Smooth muscle cell (in vitro differentiated cells): ENCODE measurements around the gene OPN3. TPM values are rescaled to one million over a fixed set of nuclear protein-coding genes. Genes with fewer than 3 reads are reported as not detected.

Source experiments
- DNase-seq: peaks from one replicate; lab custom pipeline; 2025; ENCODE audit not compliant: unreplicated experiment; lab: John Stamatoyannopoulos, UW
- H2AFZ ChIP-seq: fragments of 200-600 bp; sonication (generic); 2 replicates; pipeline ENCODE4 v1.6.0; 2016; ENCODE audit warnings: antibody characterized with exemption, low read depth, mild to moderate bottlenecking
- H3F3A ChIP-seq: fragments of 200-600 bp; sonication (generic); 2 replicates; pipeline ENCODE4 v1.6.0; 2017; ENCODE audit warnings: antibody characterized with exemption, low read depth
- H3K27ac ChIP-seq: fragments of 200-600 bp; sonication (generic); 2 replicates; pipeline ENCODE4 v1.5.1; 2016; ENCODE audit warnings: low read depth, mild to moderate bottlenecking
- H3K27me3 ChIP-seq: fragments of 200-600 bp; sonication (generic); 2 replicates; pipeline ENCODE4 v1.6.1; 2016; ENCODE audit warnings: low read depth, mild to moderate bottlenecking
- H3K36me3 ChIP-seq: fragments of 200-600 bp; sonication (generic); 2 replicates; pipeline ENCODE4 v1.5.1; 2016; ENCODE audit warnings: low read depth
- H3K4me1 ChIP-seq: fragments of 200-600 bp; sonication (generic); 2 replicates; pipeline ENCODE4 v1.5.1; 2016; ENCODE audit warnings: low read depth
- H3K4me2 ChIP-seq: fragments of 200-600 bp; sonication (generic); 2 replicates; pipeline ENCODE4 v1.6.0; 2016; ENCODE audit warnings: mild to moderate bottlenecking
- H3K4me3 ChIP-seq: fragments of 200-600 bp; sonication (generic); 2 replicates; pipeline ENCODE4 v1.5.1; 2016; ENCODE audit warnings: mild to moderate bottlenecking
- H3K79me2 ChIP-seq: fragments of 200-600 bp; sonication (generic); 2 replicates; pipeline ENCODE4 v1.6.0; 2016; ENCODE audit warnings: low read depth, mild to moderate bottlenecking
- H3K9ac ChIP-seq: fragments of 200-600 bp; sonication (generic); 2 replicates; pipeline ENCODE4 v1.6.0; 2016; ENCODE audit warnings: low read depth
- H3K9me3 ChIP-seq: fragments of 200-600 bp; sonication (generic); replicated peaks from 2 replicates; pipeline ENCODE4 v1.5.1; 2016; ENCODE audit warnings: low read depth
- H4K20me1 ChIP-seq: fragments of 200-600 bp; sonication (generic); 2 replicates; pipeline ENCODE4 v1.6.0; 2016; ENCODE audit warnings: low read depth
- CTCF ChIP-seq: fragments of 200-600 bp; sonication (generic); IDR thresholded peaks from 2 replicates; pipeline ENCODE4 v1.5.1; 2017; ENCODE audit warnings: borderline replicate concordance, mild to moderate bottlenecking, antibody characterized with exemption; ENCODE audit not compliant: insufficient read depth, poor library complexity, severe bottlenecking
- WGBS: methylation state at CpG from one replicate; pipeline ENCODE4 v1.1.7; 2016; ENCODE audit warnings: low lambda C conversion rate; 5-methylcytosine and 5-hydroxymethylcytosine counted together
- polyA plus RNA-seq: library from polyadenylated mRNA; unstranded; fragments of >200 nt; fragmentation: Nextera tagmentation; extraction: Ambion mirVana; gene quantifications from 2 replicates; pipeline ENCODE4 v1.2.1, GENCODE V29; 2016
- total RNA-seq: library from RNA; depleted of rRNA; stranded (reverse); fragments of >200 nt; gene quantifications from 2 replicates; pipeline ENCODE4 v1.2.3, GENCODE V29; 2014

The OPN3 gene
- total and polyA plus RNA-seq, 2 experiments from 2014 or later, result 24.8 to 33.0 TPM

GRCh38 chr1:241630476-241630875 lies 9.7 kb downstream of the OPN3 start:
- WGBS, result 74% methylated on average over 1 of the region's 1 CpG
- H3K4me1 ChIP-seq, result no peaks in the 10 kb centered on the region

GRCh38 chr1:241630005-241630404 lies 10.2 kb downstream of the OPN3 start:
- DNase-seq, result no peak
- Histone ChIP-seq H2AFZ (no peak overlapping the region), H3K9me3 (no peaks in the 10 kb centered on the region), H4K20me1 (peaks cover 7% of the 10 kb centered on the region), H3K9ac (no peak overlapping the region), H3K27me3 (no peaks in the 10 kb centered on the region), H3K36me3 (no peaks in the 10 kb centered on the region), H3K79me2 (peaks cover 23% of the 10 kb centered on the region), H3K4me2 (no peak overlapping the region), H3K4me3 (no peak overlapping the region), H3K27ac (no peak overlapping the region), H3K4me1 (no peaks in the 10 kb centered on the region), H3F3A (no peaks in the 10 kb centered on the region)
- TF ChIP-seq CTCF, result no peak

More at GRCh38 chr1:241630476-241630875, 9.7 kb downstream of the OPN3 start:
- TF ChIP-seq CTCF, result no peak
- no peak overlapping the region for H3K9ac ChIP-seq
- no peaks in the 10 kb centered on the region for H3K27me3 ChIP-seq
- H3K36me3 ChIP-seq, result no peaks in the 10 kb centered on the region
- no peak overlapping the region for H3K4me3 ChIP-seq
- peaks cover 28% of the 10 kb centered on the region for H3K79me2 ChIP-seq
- H3K4me2 ChIP-seq, result no peak overlapping the region
- H3F3A ChIP-seq, result no peaks in the 10 kb centered on the region
- no peak overlapping the region for H3K27ac ChIP-seq
- no peaks in the 10 kb centered on the region for H3K9me3 ChIP-seq
- no peak for DNase-seq
- no peak overlapping the region for H2AFZ ChIP-seq
- H4K20me1 ChIP-seq, result peaks cover 7% of the 10 kb centered on the region

- H3K4me3 ChIP-seq, result no peak overlapping the region
- no peaks in the 10 kb centered on the region for H3K36me3 ChIP-seq
- no peaks in the 10 kb centered on the region for H3K27me3 ChIP-seq
- no peaks in the 10 kb centered on the region for H3F3A ChIP-seq
- H3K4me1 ChIP-seq, result no peaks in the 10 kb centered on the region
- H3K27ac ChIP-seq, result no peak overlapping the region
- no peaks in the 10 kb centered on the region for H4K20me1 ChIP-seq
- H3K9ac ChIP-seq, result no peak overlapping the region
- DNase-seq, result no peak
- WGBS, result 83% methylated on average over 9 of the region's 9 CpGs
- H3K9me3 ChIP-seq, result no peaks in the 10 kb centered on the region
- H3K4me2 ChIP-seq, result no peak overlapping the region
- H2AFZ ChIP-seq, result no peak overlapping the region
- H3K79me2 ChIP-seq, result peaks cover 6% of the 10 kb centered on the region
- peak; percentile 54 for TF ChIP-seq CTCF
These were observed 12.5 kb downstream of the OPN3 start for GRCh38 chr1:241627453-241628259.

GRCh38 chr1:241624935-241625334 lies 15.2 kb downstream of the OPN3 start:
- H3K27ac ChIP-seq, result no peak overlapping the region
- no peak for DNase-seq
- no peaks in the 10 kb centered on the region for H4K20me1 ChIP-seq
- no peaks in the 10 kb centered on the region for H3K27me3 ChIP-seq
- H3K4me2 ChIP-seq, result no peak overlapping the region
- H3K4me3 ChIP-seq, result no peak overlapping the region
- no peak overlapping the region for H2AFZ ChIP-seq
- no peak overlapping the region for H3K9ac ChIP-seq
- TF ChIP-seq CTCF, result no peak
- no peaks in the 10 kb centered on the region for H3K4me1 ChIP-seq
- H3F3A ChIP-seq, result no peaks in the 10 kb centered on the region
- no peaks in the 10 kb centered on the region for H3K36me3 ChIP-seq
- H3K9me3 ChIP-seq, result no peaks in the 10 kb centered on the region
- 91% methylated on average over 2 of the region's 2 CpGs for WGBS
- peaks cover 3% of the 10 kb centered on the region for H3K79me2 ChIP-seq
